Measurements from ENCODE around the gene APCDD1L.

APCDD1L gene

DNA sequence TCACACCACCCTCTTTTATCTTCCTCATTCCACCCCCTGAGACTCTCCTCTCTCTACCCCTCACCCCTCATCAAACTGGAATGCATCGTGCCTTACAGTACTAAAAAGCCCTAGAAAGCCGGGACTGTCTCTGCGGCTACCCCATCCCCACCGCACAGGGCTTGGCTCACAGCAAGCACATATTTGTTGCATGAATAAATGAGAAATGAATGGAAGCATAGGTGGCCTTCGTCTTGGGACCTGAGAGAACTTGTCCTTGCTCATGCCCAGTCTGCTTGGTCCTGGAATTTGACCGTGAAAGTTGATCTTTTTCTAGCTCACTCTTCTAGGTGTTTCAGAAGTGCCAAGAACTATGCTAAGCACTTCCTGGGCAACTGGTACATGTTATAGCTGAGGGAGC lies 53.3 kb downstream of the APCDD1L start:
- no peak for TF ChIP-seq CTCF (IDR thresholded peaks at IDR 0.05)
- TF ChIP-seq ZFX (IDR thresholded peaks at IDR 0.05; ENCODE audit: borderline replicate concordance), result no peak
- no peak overlapping the region for H3K27ac ChIP-seq

- H3K27ac ChIP-seq, result no peak overlapping the region
- TF ChIP-seq ZFX (IDR thresholded peaks at IDR 0.05; ENCODE audit: borderline replicate concordance), result no peak
- TF ChIP-seq CTCF (IDR thresholded peaks at IDR 0.05), result no peak
Observed at GRCh38 chr20:58461104-58461503, 54.1 kb downstream of the APCDD1L start.

DNA sequence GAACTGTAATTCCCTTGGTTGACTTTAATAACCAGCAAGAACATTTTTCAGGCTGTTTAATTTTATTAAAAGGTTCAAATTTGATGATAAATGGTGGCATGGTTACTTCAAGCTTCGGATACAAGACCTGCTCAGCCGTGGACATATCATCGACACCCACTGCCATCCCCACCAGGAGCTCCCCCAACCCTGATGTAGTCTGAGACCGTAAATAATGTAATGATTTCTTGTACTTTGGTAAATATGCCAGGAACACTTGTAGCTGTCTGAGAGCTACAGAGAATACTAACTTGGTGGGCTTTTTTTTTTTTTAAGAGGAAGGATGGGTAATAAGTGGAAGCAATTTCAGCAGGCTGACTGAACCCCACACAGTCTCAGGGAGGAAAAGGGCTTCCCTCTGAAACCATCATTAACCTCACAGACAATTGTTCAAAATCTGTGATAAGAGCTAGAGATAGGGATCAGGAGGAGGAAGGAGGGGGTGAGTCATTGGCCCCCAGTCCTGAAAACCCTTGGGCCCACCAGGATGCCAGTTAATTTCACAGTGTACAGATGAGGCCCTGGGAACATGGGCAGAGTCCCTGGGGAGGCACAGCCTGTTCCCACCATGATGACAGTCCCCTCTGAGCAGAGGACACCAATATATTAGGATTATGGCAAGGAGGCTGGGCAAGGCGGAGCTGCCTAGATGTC lies 56.0 kb downstream of the APCDD1L start:
- TF ChIP-seq CTCF (IDR thresholded peaks at IDR 0.05), result no peak
- H3K27ac ChIP-seq, result no peak overlapping the region

- TF ChIP-seq CTCF (IDR thresholded peaks at IDR 0.05), result no peak
- no peak for TF ChIP-seq ZFX (IDR thresholded peaks at IDR 0.05; ENCODE audit: borderline replicate concordance)
- no peak overlapping the region for H3K27ac ChIP-seq
Observed at GRCh38 chr20:58458342-58459057, 56.7 kb downstream of the APCDD1L start.

GRCh38 chr20:58457083-58457695 lies 58.0 kb downstream of the APCDD1L start:
- H3K27ac ChIP-seq, result no peak overlapping the region
- TF ChIP-seq ZFX (IDR thresholded peaks at IDR 0.05; ENCODE audit: borderline replicate concordance), result no peak
- no peak for TF ChIP-seq CTCF (IDR thresholded peaks at IDR 0.05)

DNA sequence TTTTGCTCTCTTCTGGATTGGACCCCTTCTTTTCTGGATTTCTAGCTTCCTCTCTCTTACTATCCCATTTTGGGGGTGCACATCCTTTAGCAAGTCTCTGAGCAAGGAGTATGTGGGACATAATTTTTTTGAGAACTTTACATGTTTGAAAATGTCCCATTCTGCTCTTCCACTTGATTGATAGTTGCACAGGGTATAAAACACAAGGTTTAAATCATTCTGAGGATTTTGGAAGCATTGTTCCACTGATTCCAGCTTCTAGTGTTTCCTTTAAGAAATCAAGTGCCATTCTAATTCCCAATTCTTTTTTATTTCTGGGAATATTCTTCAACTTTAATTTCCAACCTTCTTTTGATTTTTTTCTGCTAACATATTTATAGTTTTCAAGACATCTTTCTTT lies 60.7 kb downstream of the APCDD1L start:
- no peak for TF ChIP-seq CTCF (IDR thresholded peaks at IDR 0.05)
- no peak for TF ChIP-seq ZFX (IDR thresholded peaks at IDR 0.05; ENCODE audit: borderline replicate concordance)
- no peak overlapping the region for H3K27ac ChIP-seq

GRCh38 chr20:58453391-58453790 lies 61.8 kb downstream of the APCDD1L start:
- H3K27ac ChIP-seq, result no peak overlapping the region
- TF ChIP-seq ZFX (IDR thresholded peaks at IDR 0.05; ENCODE audit: borderline replicate concordance), result no peak
- no peak for TF ChIP-seq CTCF (IDR thresholded peaks at IDR 0.05)

Data from 22Rv1 (cell line).